ENCODE measurements around the gene ALDH7A1.
"Not testable (repeated sequence)": the region's sequence is repeated elsewhere in the genome, so short reads cannot be mapped to it uniquely, and the experiment has no call there.

The ALDH7A1 gene

GRCh38 chr5:126591549-126591948 is 3.5 kb downstream of the ALDH7A1 start:
- DNase-seq = no peak

GRCh38 chr5:126589536-126590297 is 5.3 kb downstream of the ALDH7A1 start:
- no peak for DNase-seq

- DNase-seq = no peak
Observed at GRCh38 chr5:126587551-126588390, 7.2 kb downstream of the ALDH7A1 start.

GRCh38 chr5:126583761-126584160 is 11.3 kb downstream of the ALDH7A1 start:
- DNase-seq = no peak

- no peak for DNase-seq
Observed at GRCh38 chr5:126579716-126580115, 15.3 kb downstream of the ALDH7A1 start.

- no peak for DNase-seq
Observed at GRCh38 chr5:126577415-126577814, 17.6 kb downstream of the ALDH7A1 start.

GRCh38 chr5:126576974-126577373 is 18.0 kb downstream of the ALDH7A1 start:
- DNase-seq = no peak

- no peak for DNase-seq
Observed at GRCh38 chr5:126575644-126576043, 19.4 kb downstream of the ALDH7A1 start.

- no peak for DNase-seq
Observed at GRCh38 chr5:126568206-126568755, 26.7 kb downstream of the ALDH7A1 start.

GRCh38 chr5:126562823-126563222 is 32.2 kb downstream of the ALDH7A1 start:
- no peak for DNase-seq

- DNase-seq = no peak
Observed at GRCh38 chr5:126561908-126562307, 33.1 kb downstream of the ALDH7A1 start.

- not testable (repeated sequence) for DNase-seq
Observed at GRCh38 chr5:126555101-126555500, 39.9 kb downstream of the ALDH7A1 start.

GRCh38 chr5:126552614-126553013 is 42.4 kb downstream of the ALDH7A1 start:
- no peak for DNase-seq

GRCh38 chr5:126544087-126544740 is 50.8 kb downstream of the ALDH7A1 start:
- DNase-seq = no peak

- DNase-seq = no peak
Observed at GRCh38 chr5:126543660-126544059, 51.4 kb downstream of the ALDH7A1 start.

GRCh38 chr5:126543009-126543408 is 52.0 kb downstream of the ALDH7A1 start:
- no peak for DNase-seq

- no peak for DNase-seq
Observed at GRCh38 chr5:126542441-126542840, 52.6 kb downstream of the ALDH7A1 start.

- DNase-seq = no peak
Observed at GRCh38 chr5:126540631-126541030, 54.4 kb downstream of the ALDH7A1 start.

GRCh38 chr5:126538579-126538978 is 56.4 kb downstream of the ALDH7A1 start:
- no peak for DNase-seq

GRCh38 chr5:126536874-126537273 is 58.1 kb downstream of the ALDH7A1 start:
- DNase-seq = no peak

- no peak for DNase-seq
Observed at GRCh38 chr5:126535856-126536545, 59.0 kb downstream of the ALDH7A1 start.

GRCh38 chr5:126534553-126534952 is 60.5 kb downstream of the ALDH7A1 start:
- no peak for DNase-seq
